K562 (cell line): ENCODE results near the gene CPSF4L. TPM values are rescaled to one million over a fixed set of nuclear protein-coding genes. Genes with fewer than 3 reads are reported as not detected.

Source experiments
- ARID3A ChIP-seq: IDR thresholded peaks from 2 replicates; pipeline ENCODE4 v1.6.1; 2012; ENCODE audit warnings: low read depth, low read length, improper control_type of control experiment, borderline replicate concordance
- CREB1 ChIP-seq, 2 experiments: sonication (generic) in 1 of 2; formaldehyde crosslinking in 1 of 2; IDR thresholded peaks; 2 replicates each; pipeline versions ENCODE4 v1.6.1 to v1.8.0; 2012 to 2022; ENCODE audit warnings: inconsistent platforms in 1 of 2, mild to moderate bottlenecking in 1 of 2, missing genetic modification reagents in 1 of 2, moderate library complexity in 1 of 2
- E2F4 ChIP-seq: sonication (generic); formaldehyde crosslinking; IDR thresholded peaks from 2 replicates; pipeline ENCODE4 v1.8.0; 2022; ENCODE audit warnings: mild to moderate bottlenecking, low read depth, missing genetic modification reagents
- ESRRA ChIP-seq: fragments of 450-650 bp; IDR thresholded peaks from 2 replicates; pipeline ENCODE4 v1.6.1; 2014; ENCODE audit warnings: low read depth, mild to moderate bottlenecking, moderate library complexity, borderline replicate concordance
- ETV6 ChIP-seq, 3 experiments: fragments of 150-350 bp in 1 of 3; sonication (generic) in 1 of 3; formaldehyde crosslinking in 1 of 3; IDR thresholded peaks; 2 replicates each; pipeline versions ENCODE4 v1.6.1 to v1.8.0; 2014 to 2022; ENCODE audit warnings: borderline replicate concordance in 2 of 3, low read depth in 2 of 3, antibody characterized with exemption in 1 of 3, low read length in 1 of 3, mild to moderate bottlenecking in 1 of 3, missing genetic modification reagents in 1 of 3
- HDAC2 ChIP-seq: fragments of 450-650 bp; IDR thresholded peaks from 2 replicates; pipeline ENCODE4 v1.6.1; 2016; ENCODE audit warnings: mild to moderate bottlenecking
- HES1 ChIP-seq: fragments of 450-650 bp; IDR thresholded peaks from 2 replicates; pipeline ENCODE4 v1.6.1; 2016; ENCODE audit warnings: low read depth, mild to moderate bottlenecking, moderate library complexity
- ID3 ChIP-seq, 2 experiments: fragments of 250-450 bp in 1 of 2; fragments of 450-650 bp in 1 of 2; sonication (Bioruptor Pico) in 1 of 2; IDR thresholded peaks; 2 replicates each; pipeline versions ENCODE4 v1.6.1 to v1.8.0; 2016 to 2021; ENCODE audit warnings: mild to moderate bottlenecking in 2 of 2, moderate library complexity in 2 of 2, missing compliant biosample characterization in 1 of 2, missing genetic modification characterization in 1 of 2
- MBD2 ChIP-seq: sonication (generic); IDR thresholded peaks from 2 replicates; pipeline ENCODE4 v1.6.1; 2016; ENCODE audit warnings: low read depth, borderline replicate concordance
- MLLT1 ChIP-seq, 2 experiments: fragments of 450-650 bp; IDR thresholded peaks; 2 replicates each; pipeline ENCODE4 v1.6.1; 2016
- NFE2 ChIP-seq: IDR thresholded peaks from 2 replicates; pipeline ENCODE4 v1.6.1; 2014; ENCODE audit warnings: antibody characterized with exemption, low read depth
- SUPT5H ChIP-seq: fragments of 450-650 bp; IDR thresholded peaks from 2 replicates; pipeline ENCODE4 v1.6.1; 2016
- TEAD4 ChIP-seq, 2 experiments: sonication (generic) in 1 of 2; formaldehyde crosslinking in 1 of 2; IDR thresholded peaks; 2 replicates each; pipeline versions ENCODE4 v1.6.1 to v1.8.0; 2012 to 2022; ENCODE audit warnings: borderline replicate concordance in 1 of 2, inconsistent platforms in 1 of 2, low read length in 1 of 2, mild to moderate bottlenecking in 1 of 2, missing genetic modification reagents in 1 of 2
- ZMIZ1 ChIP-seq, 2 experiments: fragments of 150-350 bp in 1 of 2; IDR thresholded peaks; 2 replicates each; pipeline ENCODE4 v1.6.1; 2012 to 2016; ENCODE audit warnings: low read depth in 2 of 2, low read length in 2 of 2, mild to moderate bottlenecking in 1 of 2, moderate library complexity in 1 of 2
- polyA plus RNA-seq, 8 experiments: library from polyadenylated mRNA; depleted of rRNA in 4 of 8; stranded (reverse) in 5 of 8; unstranded in 3 of 8; fragments of >200 nt; fragmentation: Nextera tagmentation in 2 of 8; fragmentation: Illumina TruSeq in 1 of 8; extraction: Ambion mirVana in 2 of 8; extraction: Trizol in 1 of 8; gene quantifications; 2 replicates each; pipeline versions ENCODE4 v1.2.1 to v1.2.3, GENCODE V29; 2011 to 2014; ENCODE audit warnings: inconsistent platforms in 1 of 8, missing spikeins in 1 of 8
- total RNA-seq, 7 experiments: library from RNA; depleted of rRNA in 6 of 7; stranded (reverse); fragments of >200 nt in 6 of 7; fragmentation: Illumina TruSeq in 2 of 7; extraction: Trizol in 2 of 7; gene quantifications; 2 replicates each; pipeline versions ENCODE4 v1.2.1 to v1.2.3, GENCODE V29; 2011 to 2021; ENCODE audit warnings: low replicate concordance in 1 of 7

Gene CPSF4L
- total and polyA plus RNA-seq, 9 of the 15 experiments (the other 6 are each of a cell fraction or from before 2014, with no cell fraction given): not detected

- TF ChIP-seq E2F4 (CRISPR knock-in tag): no peak
- 0 out of 2 replicates have a peak, but pooled peaks have one; percentile 12 for TF ChIP-seq NFE2
- TF ChIP-seq MBD2: peak; percentile 45; the same call in 1 of the 2 replicates
- peak in 1 of 2 experiments; percentile 50; a peak in 1 of 4 replicates for TF ChIP-seq ZMIZ1 (IDR thresholded peaks at IDR 0.05; ENCODE audit: low read depth in 2 of 2, low read length in 2 of 2)
- TF ChIP-seq MLLT1 (IDR thresholded peaks at IDR 0.05): 0 out of 4 replicates have a peak, but pooled peaks of 1 of the 2 experiments have one; percentile 19
- no peak for TF ChIP-seq ID3 (CRISPR knock-in tag; IDR thresholded peaks at IDR 0.05)
- TF ChIP-seq ID3 (tag; IDR thresholded peaks at IDR 0.05): peak; percentile 91
- TF ChIP-seq CREB1 (IDR thresholded peaks at IDR 0.05): peak; percentile 59; the same call in 1 of the 2 replicates
- no peak for TF ChIP-seq CREB1 (CRISPR knock-in tag; IDR thresholded peaks at IDR 0.05)
- TF ChIP-seq HES1: peak; percentile 56; the same call in 1 of the 2 replicates
- TF ChIP-seq ETV6 (IDR thresholded peaks at IDR 0.05; ENCODE audit: borderline replicate concordance in 1 of 2, low read depth in 2 of 2, low read length in 1 of 2): peak in 1 of 2 experiments; percentile 19; a peak in 1 of 4 replicates
- no peak for TF ChIP-seq ETV6 (CRISPR knock-in tag; IDR thresholded peaks at IDR 0.05; ENCODE audit: borderline replicate concordance)
- no peak for TF ChIP-seq SUPT5H
- TF ChIP-seq ARID3A: peak; percentile 55; the same call in 1 of the 2 replicates
- TF ChIP-seq TEAD4 (IDR thresholded peaks at IDR 0.05; ENCODE audit: low read length): peak; percentile 77
- TF ChIP-seq TEAD4 (CRISPR knock-in tag; IDR thresholded peaks at IDR 0.05; ENCODE audit: borderline replicate concordance): no peak
- TF ChIP-seq HDAC2: 0 out of 2 replicates have a peak, but pooled peaks have one; percentile 25
- TF ChIP-seq ESRRA: peak; percentile 89
Measured at GRCh38 chr17:73288534-73289302, 27.0 kb upstream of the CPSF4L start (continued).
